Astrocyte (in vitro differentiated cells and primary cell): ENCODE data around the gene ZNF569. TPM values are rescaled to one million over a fixed set of nuclear protein-coding genes. Genes with fewer than 3 reads are reported as not detected.
A peak's percentile ranks its signal among the peaks of the same experiment; 100 is the strongest.

Experiments used
- DNase-seq: peaks from one replicate; pipeline ENCODE4 v3.0.0-alpha.2; 2010; ENCODE audit warnings: low read depth
- FAIRE-seq: peaks from 2 replicates; lab custom pipeline; 2011; peaks lifted over from hg19 to GRCh38; lab: Jason Lieb, UNC
- H2AFZ ChIP-seq: 2 replicates; pipeline ENCODE4 v1.6.0; 2012; ENCODE audit warnings: low read depth, low read length, inconsistent platforms
- H3K27ac ChIP-seq: 2 replicates; pipeline ENCODE4 v1.5.1; 2011; ENCODE audit warnings: low read depth, low read length, inconsistent platforms
- H3K27me3 ChIP-seq: 2 replicates; pipeline ENCODE4 v1.6.0; 2011; ENCODE audit warnings: low read length, inconsistent platforms; ENCODE audit not compliant: insufficient read depth
- H3K36me3 ChIP-seq: 2 replicates; pipeline ENCODE4 v1.5.1; 2011; ENCODE audit warnings: low read length, inconsistent platforms; ENCODE audit not compliant: insufficient read depth
- H3K4me1 ChIP-seq: 2 replicates; pipeline ENCODE4 v1.5.1; 2011; ENCODE audit warnings: low read length, inconsistent platforms; ENCODE audit not compliant: insufficient read depth
- H3K4me2 ChIP-seq: 2 replicates; pipeline ENCODE4 v1.6.0; 2012; ENCODE audit warnings: low read length, inconsistent platforms
- H3K4me3 ChIP-seq: 2 replicates; pipeline ENCODE4 v1.5.1; 2011; ENCODE audit warnings: low read depth, mild to moderate bottlenecking, low read length, inconsistent platforms; ENCODE audit not compliant: insufficient read depth
- H3K79me2 ChIP-seq: 2 replicates; pipeline ENCODE4 v1.6.0; 2012; ENCODE audit warnings: mild to moderate bottlenecking, low read length, inconsistent platforms; ENCODE audit not compliant: insufficient read depth
- H3K9ac ChIP-seq: 2 replicates; pipeline ENCODE4 v1.6.0; 2012; ENCODE audit warnings: mild to moderate bottlenecking, low read length, inconsistent platforms
- H3K9me3 ChIP-seq: 2 replicates; pipeline ENCODE4 v1.5.1; 2012; ENCODE audit warnings: low read depth, mild to moderate bottlenecking, low read length, inconsistent platforms; ENCODE audit not compliant: insufficient read depth
- H4K20me1 ChIP-seq: 2 replicates; pipeline ENCODE4 v1.6.0; 2012; ENCODE audit warnings: low read length, inconsistent platforms; ENCODE audit not compliant: insufficient read depth
- H3K27ac Mint-ChIP-seq: one replicate; pipeline ENCODE4 v1.8.0; 2021; ENCODE audit warnings: mild to moderate bottlenecking, mixed read lengths; ENCODE audit not compliant: unreplicated experiment
- H3K27me3 Mint-ChIP-seq: one replicate; pipeline ENCODE4 v1.8.0; 2021; ENCODE audit warnings: low read depth, mixed read lengths; ENCODE audit not compliant: unreplicated experiment
- H3K36me3 Mint-ChIP-seq: one replicate; pipeline ENCODE4 v1.8.0; 2021; ENCODE audit warnings: low read depth, mixed read lengths; ENCODE audit not compliant: unreplicated experiment
- H3K4me1 Mint-ChIP-seq: one replicate; pipeline ENCODE4 v1.8.0; 2021; ENCODE audit warnings: low read depth, mixed read lengths; ENCODE audit not compliant: unreplicated experiment
- H3K4me3 Mint-ChIP-seq: one replicate; pipeline ENCODE4 v1.8.0; 2021; ENCODE audit warnings: mild to moderate bottlenecking, moderate library complexity, mixed read lengths; ENCODE audit not compliant: unreplicated experiment
- H3K9me3 Mint-ChIP-seq: one replicate; pipeline ENCODE4 v1.8.0; 2021; ENCODE audit warnings: mild to moderate bottlenecking, mixed read lengths; ENCODE audit not compliant: unreplicated experiment
- EZH2 ChIP-seq: IDR thresholded peaks from 2 replicates; pipeline ENCODE4 v1.6.1; 2012; ENCODE audit warnings: mild to moderate bottlenecking, low read length, inconsistent platforms; ENCODE audit not compliant: insufficient read depth
- total RNA-seq: library from RNA; stranded (reverse); gene quantifications from 2 replicates; pipeline ENCODE4 v1.2.1, GENCODE V29; 2021
- TF ChIP-seq, protein P1 (sequence below): IDR thresholded peaks from 2 replicates; pipeline ENCODE4 v1.5.1; 2011; ENCODE audit warnings: low read depth, mild to moderate bottlenecking, inconsistent platforms, low read length, moderate library complexity; ENCODE audit not compliant: insufficient read depth

The ZNF569 gene
- total RNA-seq, 1 donor from 2014 or later, result 7.1 TPM

DNA sequence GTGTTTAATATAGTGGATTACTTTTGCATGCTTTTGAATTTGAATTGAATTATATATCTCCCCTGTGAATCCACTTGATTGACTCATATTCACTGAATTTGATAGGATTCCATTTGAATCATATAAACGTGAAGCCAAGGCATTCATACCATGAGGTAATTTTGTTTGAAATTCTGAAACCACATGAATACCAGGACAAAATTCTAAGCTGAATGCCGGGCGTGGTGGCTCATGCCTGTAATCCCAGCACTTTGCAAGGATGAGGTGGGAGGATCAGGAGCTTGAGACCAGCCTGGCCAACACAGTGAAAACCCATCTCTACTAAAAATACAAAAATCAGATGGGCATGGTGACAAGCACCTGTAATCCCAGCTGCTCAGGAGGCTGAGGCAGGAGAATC is 43.9 kb upstream of the ZNF569 start:
- Mint-ChIP-seq H3K4me1 (no peaks in the 10 kb centered on the region), H3K9me3 (peaks cover 16% of the 10 kb centered on the region), H3K4me3 (no peak overlapping the region), H3K36me3 (peaks cover 45% of the 10 kb centered on the region), H3K27ac (no peak overlapping the region), H3K27me3 (no peaks in the 10 kb centered on the region)
- TF ChIP-seq, protein P1, sequence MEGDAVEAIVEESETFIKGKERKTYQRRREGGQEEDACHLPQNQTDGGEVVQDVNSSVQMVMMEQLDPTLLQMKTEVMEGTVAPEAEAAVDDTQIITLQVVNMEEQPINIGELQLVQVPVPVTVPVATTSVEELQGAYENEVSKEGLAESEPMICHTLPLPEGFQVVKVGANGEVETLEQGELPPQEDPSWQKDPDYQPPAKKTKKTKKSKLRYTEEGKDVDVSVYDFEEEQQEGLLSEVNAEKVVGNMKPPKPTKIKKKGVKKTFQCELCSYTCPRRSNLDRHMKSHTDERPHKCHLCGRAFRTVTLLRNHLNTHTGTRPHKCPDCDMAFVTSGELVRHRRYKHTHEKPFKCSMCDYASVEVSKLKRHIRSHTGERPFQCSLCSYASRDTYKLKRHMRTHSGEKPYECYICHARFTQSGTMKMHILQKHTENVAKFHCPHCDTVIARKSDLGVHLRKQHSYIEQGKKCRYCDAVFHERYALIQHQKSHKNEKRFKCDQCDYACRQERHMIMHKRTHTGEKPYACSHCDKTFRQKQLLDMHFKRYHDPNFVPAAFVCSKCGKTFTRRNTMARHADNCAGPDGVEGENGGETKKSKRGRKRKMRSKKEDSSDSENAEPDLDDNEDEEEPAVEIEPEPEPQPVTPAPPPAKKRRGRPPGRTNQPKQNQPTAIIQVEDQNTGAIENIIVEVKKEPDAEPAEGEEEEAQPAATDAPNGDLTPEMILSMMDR, result no peak
- TF ChIP-seq EZH2, result no peak
- Histone ChIP-seq H3K4me2 (no peak overlapping the region), H3K79me2 (no peaks in the 10 kb centered on the region), H3K4me3 (no peak overlapping the region), H3K36me3 (peaks cover 8% of the 10 kb centered on the region), H2AFZ (no peak overlapping the region), H3K4me1 (no peaks in the 10 kb centered on the region), H3K9me3 (no peaks in the 10 kb centered on the region), H3K9ac (no peak overlapping the region), H3K27ac (no peak overlapping the region), H3K27me3 (no peaks in the 10 kb centered on the region), H4K20me1 (no peaks in the 10 kb centered on the region)
- no peak for FAIRE-seq
- DNase-seq, result no peak

DNA sequence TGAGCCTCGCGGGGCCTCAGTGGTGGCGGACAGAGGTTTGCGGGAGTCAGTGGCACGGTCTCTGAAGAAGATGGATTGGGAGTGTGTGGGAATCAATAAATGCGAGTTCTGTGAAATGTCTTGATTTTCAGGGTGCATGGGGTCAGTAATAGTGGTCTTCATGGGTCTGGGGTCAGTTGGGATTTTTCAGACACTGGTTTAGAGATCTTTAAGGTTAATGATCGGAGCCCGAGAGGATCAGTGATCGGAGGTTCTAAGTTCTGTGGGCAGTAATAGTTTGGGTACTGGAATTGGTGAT is 39.9 kb upstream of the ZNF569 start:
- Histone ChIP-seq H3K9me3 (peaks cover 3% of the 10 kb centered on the region), H4K20me1 (no peaks in the 10 kb centered on the region), H3K36me3 (peaks cover 6% of the 10 kb centered on the region), H3K4me2 (peak overlapping the region; percentile 94), H3K4me1 (no peaks in the 10 kb centered on the region), H3K27ac (peak overlapping the region; percentile 92), H3K79me2 (no peaks in the 10 kb centered on the region), H2AFZ (peak overlapping the region; percentile 95), H3K9ac (peak overlapping the region; percentile 95), H3K4me3 (peak overlapping the region; percentile 99), H3K27me3 (no peaks in the 10 kb centered on the region)
- H3K27me3 Mint-ChIP-seq, result no peaks in the 10 kb centered on the region
- no peak overlapping the region for H3K27ac Mint-ChIP-seq
- H3K36me3 Mint-ChIP-seq, result peaks cover 24% of the 10 kb centered on the region
- no peak for DNase-seq
- FAIRE-seq, result no peak
- peaks cover 26% of the 10 kb centered on the region for H3K9me3 Mint-ChIP-seq
- TF ChIP-seq EZH2, result no peak
- TF ChIP-seq, protein P1, result no peak
- H3K4me1 Mint-ChIP-seq, result no peaks in the 10 kb centered on the region
- no peak overlapping the region for H3K4me3 Mint-ChIP-seq

GRCh38 chr19:37506387-37507166 is 39.3 kb upstream of the ZNF569 start, which contains the start of gene ZNF793:
Gene ZNF793 (plus strand): TSS chr19:37506939. CDS start chr19:37523440, 16,501 bp downstream.
- no peaks in the 10 kb centered on the region for H3K27me3 Mint-ChIP-seq
- FAIRE-seq, result no peak

More at GRCh38 chr19:37506387-37507166, 39.3 kb upstream of the ZNF569 start, which contains the start of gene ZNF793:
- H3K4me3 Mint-ChIP-seq, result no peak within 1 kb of the TSS
- no peaks in the 10 kb centered on the region for H3K27me3 ChIP-seq
- no peak for TF ChIP-seq EZH2
- H3K79me2 ChIP-seq, result no peaks in the 10 kb centered on the region
- peaks cover 29% of the 10 kb centered on the region for H3K9me3 Mint-ChIP-seq
- no peak within 1 kb of the TSS for H3K27ac Mint-ChIP-seq
- H2AFZ ChIP-seq, result peak within 1 kb of the TSS; percentile 95
- peak within 1 kb of the TSS; percentile 95 for H3K9ac ChIP-seq
- peak within 1 kb of the TSS; percentile 94 for H3K4me2 ChIP-seq
- H4K20me1 ChIP-seq, result no peaks in the 10 kb centered on the region
- no peaks in the 10 kb centered on the region for H3K4me1 ChIP-seq
- H3K9me3 ChIP-seq, result peaks cover 3% of the 10 kb centered on the region
- H3K36me3 ChIP-seq, result peaks cover 2% of the 10 kb centered on the region
- peak within 1 kb of the TSS; percentile 92 for H3K27ac ChIP-seq
- H3K36me3 Mint-ChIP-seq, result peaks cover 20% of the 10 kb centered on the region
- H3K4me3 ChIP-seq, result peak within 1 kb of the TSS; percentile 99
- no peaks in the 10 kb centered on the region for H3K4me1 Mint-ChIP-seq
- peak; percentile 88 for DNase-seq
